HG03565 (cell line): ENCODE measurements around the gene CHCHD6.

Experiments
- ATAC-seq: cut with Tn5 transposase; IDR thresholded peaks from one replicate; pipeline ENCODE4 v1.9.1; 2021; ENCODE audit warnings: mild to moderate bottlenecking, moderate library complexity; ENCODE audit not compliant: unreplicated experiment

CHCHD6 gene

DNA sequence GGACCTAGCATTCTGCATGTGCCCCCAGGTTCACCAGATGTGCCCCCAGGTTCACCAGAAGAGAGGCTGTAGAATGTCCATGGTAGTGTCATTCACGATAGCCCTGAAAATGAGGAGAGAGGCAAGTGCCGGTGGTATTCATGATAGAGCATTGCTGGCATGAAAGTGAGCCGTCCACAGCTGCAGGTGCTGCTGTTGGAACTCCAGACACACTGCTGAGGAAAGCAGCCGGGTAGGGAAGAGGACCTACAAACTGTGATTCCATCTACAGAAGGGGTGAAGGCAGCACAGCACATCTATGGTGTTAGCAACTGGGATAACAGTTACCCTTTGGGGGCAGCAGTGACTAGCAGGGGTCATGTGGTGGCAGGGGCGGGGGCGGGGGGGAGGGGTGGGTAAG, 153.9 kb downstream of the CHCHD6 start:
- no peak for ATAC-seq

DNA sequence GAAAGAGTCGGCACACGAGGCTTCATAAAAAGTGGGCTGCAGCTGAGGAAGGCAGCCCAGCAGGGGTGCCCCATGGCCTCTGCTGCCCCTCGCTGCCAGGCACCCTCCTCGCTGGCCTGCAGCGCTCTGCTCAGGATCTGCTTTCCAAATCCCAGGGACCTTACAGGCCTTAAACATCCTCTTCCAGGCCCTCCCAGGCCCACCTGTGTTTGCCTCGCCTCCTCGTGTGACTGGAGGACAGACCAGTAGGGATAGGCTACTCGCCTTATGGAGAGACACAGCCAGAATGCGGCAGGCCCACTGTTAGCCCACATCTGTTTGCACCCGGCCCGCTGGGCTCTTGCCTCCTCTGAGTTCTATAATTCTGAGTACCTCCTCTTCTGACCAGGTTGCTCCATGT, 154.4 kb downstream of the CHCHD6 start:
- no peak for ATAC-seq

DNA sequence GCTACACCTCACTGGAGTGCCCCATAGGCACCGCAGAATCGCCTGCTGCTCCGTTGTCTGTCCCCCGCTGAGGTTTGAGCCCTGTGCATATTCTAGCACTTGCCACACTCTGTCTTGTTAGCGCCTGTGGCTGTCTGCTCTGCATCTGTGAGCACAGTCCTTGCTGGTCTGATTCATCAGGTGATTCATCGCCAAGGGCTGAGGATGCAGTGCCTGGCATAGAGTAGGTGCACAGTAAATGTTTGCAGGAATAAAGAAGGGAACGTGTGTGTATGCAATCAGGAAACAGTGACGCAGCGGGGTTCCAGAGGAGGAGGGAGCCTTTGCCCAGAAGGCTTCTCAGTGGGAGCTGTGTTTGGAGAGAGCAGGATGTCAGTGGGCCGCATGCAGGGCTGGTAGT, 154.8 kb downstream of the CHCHD6 start:
- ATAC-seq: no peak

DNA sequence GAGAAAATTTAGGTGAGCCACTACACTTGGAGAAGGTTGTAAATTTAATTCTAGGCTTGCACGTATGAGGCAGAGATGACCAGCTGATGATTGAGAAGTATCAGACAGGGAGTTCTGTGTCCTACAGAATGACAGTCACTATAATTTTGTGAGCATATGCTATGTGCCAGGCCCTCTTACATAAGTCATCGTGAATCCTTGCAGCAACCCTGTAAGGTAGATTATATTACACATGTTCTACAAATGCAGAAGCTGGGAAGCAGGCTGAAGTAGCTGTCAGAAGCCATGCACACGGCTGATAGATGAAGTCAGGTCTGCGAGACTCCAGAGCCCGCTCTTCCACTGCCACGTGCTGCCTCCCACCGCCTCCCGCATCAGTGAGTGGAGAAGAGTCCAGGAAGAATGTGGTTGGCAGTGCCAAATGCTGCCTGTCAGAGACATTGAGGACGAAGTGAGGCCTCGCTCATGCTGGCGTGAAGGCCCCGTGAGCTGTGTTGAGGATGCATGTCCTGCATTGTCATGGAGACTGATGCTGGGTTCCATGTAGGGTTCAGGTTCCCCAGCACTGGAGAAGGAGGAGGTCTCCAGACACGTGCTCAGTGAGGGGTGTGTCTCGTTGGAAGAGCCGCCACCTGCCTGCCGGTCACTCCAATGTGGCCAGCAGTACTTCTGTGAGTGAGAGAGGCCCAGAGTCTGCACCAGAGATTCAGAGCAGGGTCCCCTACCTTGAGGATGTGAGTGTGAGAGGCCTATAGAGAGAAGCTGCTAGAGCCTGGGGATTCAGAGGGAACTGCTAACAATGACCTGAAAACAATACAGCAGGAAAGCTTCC, 155.6 kb downstream of the CHCHD6 start:
- ATAC-seq: no peak

DNA sequence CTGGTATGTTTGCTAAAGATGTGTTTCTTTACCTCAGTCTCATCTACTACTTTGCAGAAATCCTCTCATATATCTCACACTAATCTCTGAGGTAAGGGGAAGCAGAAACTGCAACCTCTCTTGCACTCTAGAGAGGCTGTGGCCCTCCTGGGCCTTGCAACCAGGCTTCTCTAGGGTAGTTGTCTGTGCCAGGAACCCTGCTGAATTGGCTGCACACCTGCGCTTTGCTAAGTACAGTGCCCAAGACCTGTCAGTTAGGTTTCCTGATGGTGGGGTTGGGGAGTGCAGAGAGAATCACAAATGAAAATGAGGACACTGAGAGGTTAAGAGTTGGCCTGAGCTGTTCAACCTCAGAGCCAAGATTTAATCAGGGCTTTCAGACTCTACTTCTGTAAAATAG, 161.7 kb downstream of the CHCHD6 start:
- ATAC-seq: no peak

DNA sequence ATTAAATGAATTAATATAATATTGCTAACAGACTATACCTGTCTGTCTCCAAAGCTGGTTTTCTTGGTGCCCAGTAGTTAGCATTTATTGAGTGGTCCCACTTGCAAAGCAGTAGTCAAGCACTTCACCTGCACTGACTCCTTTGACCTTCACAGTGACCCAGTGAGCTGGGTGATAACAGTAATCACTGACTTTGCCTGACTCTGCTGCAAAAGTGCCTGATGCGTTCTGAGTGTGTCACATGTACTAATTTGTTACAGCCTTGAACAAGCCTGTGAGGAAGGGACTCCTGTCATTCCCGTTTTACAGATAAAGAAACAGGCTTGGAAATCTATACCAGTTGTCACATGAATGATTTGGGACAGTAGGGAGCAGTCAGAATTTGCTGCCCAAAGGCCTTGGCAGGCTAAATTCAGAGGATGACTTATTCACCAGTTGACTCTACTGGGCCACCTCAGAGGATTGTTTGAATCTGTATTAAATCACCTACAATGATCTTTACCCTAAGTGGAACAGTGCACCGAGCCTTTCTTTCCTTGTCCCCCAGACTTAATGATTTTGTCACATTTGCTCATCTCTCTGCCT, 162.2 kb downstream of the CHCHD6 start:
- no peak for ATAC-seq

DNA sequence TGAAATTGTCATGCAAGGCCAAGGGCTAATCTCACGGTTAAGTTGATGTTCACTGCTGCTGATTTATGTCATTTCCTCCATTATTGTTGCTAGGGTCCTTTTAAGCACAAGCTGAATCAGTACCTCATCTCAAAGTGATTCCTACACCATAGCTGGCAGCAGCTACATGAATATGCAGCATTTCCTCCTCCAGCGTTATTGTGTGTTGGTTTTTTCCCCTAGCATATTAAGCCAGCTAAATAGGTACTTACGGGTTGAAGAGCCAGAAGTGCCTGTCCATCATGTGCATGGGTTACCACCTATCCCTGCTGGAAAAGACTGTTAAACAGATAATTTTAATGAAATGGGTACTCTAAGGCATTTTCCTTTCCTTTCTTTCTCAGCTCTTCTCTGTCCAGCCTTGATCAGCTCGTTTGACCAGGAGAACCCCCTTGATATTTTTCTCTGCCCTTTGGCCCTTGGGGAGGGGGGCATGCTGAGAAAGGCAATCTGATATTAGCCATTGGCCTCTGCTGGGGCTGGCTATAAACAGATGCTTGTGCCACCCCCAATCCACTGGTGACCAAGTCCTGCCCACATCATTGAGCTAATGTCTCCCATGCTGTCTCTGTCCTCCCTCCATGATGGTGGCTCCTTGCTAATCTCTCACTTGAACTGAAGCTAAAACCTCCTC, 163.3 kb downstream of the CHCHD6 start:
- ATAC-seq: no peak

DNA sequence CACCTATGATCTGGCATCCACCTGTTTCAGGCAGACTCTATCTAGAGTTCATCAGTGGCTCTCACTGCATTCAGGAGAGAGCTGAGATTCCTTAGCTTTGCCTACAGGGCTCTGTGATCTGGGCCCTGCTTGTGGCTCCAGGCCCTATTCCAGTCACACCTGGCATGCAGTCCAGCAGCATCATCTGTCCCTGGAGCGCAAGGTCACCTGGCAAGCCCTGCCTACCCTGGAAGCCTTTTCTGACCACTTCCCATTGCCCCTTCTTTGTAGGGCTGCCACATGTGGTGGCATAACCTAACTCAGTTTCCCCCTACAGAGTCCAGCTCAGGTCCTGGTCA, 163.8 kb downstream of the CHCHD6 start:
- ATAC-seq: no peak

DNA sequence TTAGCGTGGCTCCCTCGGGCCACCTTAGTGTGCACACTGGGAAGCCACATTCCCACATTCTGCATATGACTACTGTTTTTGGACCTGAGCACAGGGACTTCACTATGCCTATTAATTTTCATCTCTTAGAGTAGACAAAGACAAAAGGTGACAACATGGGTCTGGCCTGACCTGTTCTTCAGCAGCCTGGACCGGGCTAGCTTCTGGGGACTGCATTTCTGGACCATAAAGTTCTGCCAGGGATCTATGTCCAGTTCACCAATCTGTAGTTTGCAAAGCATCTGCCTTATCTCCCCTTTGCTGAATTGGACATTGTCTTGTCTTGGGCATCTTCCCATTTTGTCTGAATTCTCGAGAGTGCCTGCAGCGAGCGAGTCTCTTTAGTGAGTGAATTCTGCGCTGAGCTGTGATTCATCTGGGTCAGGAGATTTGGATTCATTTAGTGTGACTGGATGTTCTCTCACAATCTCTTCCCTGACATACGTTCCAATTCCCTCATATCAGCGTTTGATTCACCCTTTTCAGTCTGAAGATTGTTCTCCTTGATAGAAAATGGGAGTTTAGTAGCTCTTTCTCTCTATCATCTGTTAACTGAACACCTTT, 166.7 kb downstream of the CHCHD6 start:
- ATAC-seq: no peak

DNA sequence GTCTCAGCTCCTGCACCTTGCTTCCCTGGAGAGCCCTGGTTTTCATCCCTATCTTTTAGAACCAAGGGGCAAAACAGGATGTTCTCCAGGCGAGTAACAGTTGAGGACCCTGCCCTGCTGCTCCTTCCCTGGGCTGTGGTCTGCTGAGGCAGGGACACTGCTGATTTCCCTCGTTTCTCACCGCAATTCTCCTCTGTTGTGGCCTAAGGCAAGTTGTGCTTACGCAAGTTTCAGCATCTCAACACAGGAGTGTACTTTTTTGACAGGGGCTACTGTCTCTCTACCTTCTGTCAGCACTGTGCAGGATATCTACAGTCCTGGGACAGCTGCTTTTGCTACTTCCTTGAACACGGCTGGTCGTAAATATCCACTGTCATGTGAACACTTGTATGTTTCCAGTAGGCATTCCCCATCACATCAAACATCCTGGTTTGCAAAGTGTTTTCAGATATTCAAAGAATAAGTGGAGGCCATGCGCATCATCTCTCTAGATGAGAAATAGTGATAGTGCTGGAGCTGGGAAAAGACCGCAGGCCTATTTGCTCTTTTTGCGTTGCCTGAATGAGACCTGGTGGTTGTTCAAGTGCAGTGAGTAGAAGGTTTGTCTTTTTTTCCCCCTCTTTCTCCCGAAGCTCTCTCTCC, 168.8 kb downstream of the CHCHD6 start:
- ATAC-seq: no peak

DNA sequence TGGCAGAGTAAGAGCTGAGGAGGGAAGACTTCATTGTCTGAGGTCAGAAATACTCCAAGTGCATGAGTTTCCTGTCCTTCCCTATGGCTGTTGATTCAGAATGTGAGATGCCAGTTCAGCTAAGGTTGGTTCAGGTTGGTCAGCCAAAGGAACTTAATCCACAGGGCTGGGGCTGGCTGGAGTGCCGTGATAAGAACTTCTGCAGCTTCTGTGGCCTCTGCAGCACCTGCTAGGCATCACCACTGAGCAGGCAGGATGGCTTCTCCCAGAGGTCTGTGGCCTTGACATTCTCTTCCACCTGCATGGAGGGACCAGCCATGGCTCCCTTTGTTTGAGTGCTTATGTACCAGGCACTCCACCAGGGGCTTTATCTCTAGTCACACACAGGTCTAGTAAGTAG, 169.4 kb downstream of the CHCHD6 start:
- no peak for ATAC-seq

DNA sequence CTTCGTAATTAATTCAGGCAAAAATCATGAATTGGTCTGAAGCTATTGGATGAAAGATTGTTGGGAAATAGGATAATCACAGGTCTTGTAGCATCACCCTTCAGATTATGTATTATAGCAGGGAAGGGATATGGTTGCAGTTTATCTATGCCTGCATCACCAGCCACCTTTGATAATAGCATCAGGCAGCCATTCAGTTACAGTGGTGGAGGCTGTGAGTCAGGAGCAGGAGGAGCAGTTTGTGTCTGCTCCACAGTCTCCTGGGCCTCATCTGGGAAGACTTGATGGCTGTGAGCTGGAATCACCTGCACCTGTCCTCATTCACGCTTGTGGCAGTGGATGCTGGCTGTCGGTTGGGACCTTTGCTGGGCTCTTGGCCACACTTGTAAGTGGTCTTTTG, 174.6 kb downstream of the CHCHD6 start:
- ATAC-seq: no peak

DNA sequence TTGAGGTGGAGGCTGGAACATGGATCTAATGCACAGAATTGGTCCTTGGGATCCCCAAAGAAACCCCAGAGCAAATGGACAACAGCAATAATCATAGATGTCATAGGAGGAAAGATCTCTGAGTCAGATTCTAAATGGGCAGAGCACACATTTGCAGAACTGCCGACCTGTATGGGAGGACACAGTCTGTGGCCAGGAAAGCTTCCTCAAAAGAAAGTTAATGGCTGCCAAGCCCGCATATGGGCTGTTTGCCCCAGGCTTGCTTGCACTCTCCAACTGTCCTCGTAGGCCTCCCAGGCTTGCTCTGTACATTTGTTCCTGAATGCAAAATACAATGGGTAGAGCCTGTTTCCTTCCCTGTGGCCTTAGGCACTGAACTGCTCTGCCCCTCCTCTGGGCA, 176.9 kb downstream of the CHCHD6 start:
- no peak for ATAC-seq

DNA sequence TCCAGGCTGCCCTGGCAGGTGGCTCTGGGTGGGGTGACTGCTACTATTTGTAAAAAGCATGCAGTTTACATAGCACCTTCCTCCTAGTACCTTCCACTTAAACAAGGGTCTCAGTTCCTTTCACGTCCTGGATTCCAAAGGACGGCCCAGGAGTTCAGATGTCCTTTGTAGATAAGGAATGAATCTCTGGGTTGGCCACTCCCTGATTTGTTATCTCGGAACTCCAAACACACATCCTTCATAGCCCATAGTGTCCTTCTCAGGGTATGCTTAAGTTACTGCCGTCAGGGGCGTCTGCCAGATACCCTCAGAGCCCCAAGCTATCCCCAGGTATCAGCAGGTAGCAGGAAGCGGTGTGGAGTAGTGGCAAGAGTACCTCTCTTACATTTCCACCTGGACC, 177.8 kb downstream of the CHCHD6 start:
- no peak for ATAC-seq

DNA sequence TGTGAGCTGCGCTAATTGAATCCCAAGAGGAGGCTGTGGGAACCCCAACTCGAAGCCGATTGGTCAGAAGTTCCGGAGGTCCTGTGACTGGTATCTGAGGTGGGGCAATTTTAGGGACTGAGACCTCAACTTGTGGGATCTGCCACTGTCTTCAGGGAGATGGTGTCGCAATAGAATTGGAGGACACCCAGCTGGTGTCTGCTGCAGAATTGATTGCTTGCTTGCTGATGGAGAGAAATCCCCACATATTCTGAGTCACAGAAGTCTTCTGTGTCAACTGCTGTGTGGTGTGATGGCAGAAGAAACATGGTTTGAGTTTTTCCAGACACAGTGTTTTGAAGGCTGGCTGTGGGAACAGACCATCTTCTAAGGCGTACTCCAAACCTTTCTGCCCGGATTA, 179.2 kb downstream of the CHCHD6 start:
- no peak for ATAC-seq

DNA sequence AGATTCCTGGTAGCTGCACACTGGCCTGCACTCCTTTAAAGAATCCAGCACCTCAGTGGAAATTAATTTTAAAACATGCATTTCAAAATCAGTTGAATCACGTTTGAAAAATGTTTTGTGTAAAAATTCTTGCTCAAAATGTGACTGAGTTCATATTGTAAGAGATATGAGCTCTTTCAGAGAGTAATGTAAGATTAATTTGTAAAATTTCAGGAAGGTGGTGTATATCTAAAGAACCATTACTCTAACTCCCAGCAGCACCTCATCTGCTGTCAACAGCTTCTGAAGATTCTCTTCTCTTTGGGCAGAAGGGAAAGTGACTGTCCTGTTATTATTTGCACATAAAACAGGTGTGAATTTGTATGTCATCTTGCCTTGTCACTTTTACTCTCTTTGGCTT, 181.4 kb downstream of the CHCHD6 start:
- ATAC-seq: no peak

DNA sequence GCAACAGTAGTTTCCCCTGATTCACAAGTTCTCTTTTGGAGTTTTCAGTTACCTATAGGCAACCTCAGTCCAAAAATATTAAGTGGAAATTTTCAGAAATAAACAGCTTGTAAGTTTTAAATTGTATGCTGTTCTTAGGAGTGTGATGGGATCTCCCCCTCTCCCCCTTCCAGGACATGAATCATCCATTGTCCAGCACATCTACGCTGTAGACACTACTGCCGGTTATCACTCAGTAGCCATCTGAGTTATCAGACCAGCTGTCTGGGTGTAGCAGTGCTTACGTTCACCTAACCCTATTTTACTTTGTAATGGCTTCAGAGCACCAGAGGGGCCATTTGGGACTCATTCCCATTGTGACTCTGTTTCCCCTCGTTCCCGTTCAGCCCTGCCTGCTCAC, 182.2 kb downstream of the CHCHD6 start:
- ATAC-seq: no peak

DNA sequence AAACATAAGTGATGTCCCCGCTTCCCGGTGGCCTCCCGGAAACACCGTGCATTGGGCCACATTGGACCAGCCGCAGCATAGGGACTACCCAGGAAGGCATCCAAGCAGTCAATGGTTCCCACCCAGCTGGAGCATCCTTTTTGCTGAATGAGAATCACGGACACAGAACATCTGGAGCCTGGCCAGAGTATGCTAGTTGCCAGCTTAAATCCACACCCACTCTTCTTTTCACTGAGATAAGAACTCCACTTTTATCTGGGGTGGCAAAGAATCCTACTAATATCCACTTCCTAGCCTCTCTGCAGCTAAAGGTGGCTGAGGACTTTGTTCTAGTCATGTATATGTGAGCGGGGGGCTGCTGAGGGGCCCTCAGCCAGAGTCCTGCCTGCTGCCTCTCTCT, 183.6 kb downstream of the CHCHD6 start:
- ATAC-seq: no peak

DNA sequence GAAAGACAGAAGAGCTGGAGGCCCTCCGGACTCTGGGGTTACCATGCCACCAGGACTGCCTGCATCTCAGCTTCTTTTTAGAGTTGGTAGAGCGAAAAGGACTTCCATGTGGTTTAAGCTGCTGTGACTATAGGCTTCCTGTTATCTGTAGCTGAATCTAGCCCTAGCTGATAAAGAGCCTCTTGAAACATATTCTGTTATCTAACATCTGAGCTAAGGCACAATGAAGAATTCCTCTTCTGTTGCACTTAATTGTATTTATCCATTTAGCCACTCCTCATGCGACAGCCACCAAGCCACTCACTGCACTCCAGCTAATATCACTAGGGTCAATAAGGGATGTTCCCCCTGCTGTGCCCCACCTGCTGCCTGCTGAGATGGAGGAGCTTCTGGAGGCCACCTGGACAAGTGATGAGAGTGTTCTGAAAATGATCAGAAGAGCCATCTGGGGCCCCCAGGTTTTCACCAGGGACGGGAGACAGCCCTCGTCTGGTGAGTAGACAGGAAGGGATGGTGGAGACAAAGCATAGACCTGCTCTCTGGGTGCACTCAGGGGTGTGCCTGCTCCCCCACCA, 184.2 kb downstream of the CHCHD6 start:
- ATAC-seq: no peak

DNA sequence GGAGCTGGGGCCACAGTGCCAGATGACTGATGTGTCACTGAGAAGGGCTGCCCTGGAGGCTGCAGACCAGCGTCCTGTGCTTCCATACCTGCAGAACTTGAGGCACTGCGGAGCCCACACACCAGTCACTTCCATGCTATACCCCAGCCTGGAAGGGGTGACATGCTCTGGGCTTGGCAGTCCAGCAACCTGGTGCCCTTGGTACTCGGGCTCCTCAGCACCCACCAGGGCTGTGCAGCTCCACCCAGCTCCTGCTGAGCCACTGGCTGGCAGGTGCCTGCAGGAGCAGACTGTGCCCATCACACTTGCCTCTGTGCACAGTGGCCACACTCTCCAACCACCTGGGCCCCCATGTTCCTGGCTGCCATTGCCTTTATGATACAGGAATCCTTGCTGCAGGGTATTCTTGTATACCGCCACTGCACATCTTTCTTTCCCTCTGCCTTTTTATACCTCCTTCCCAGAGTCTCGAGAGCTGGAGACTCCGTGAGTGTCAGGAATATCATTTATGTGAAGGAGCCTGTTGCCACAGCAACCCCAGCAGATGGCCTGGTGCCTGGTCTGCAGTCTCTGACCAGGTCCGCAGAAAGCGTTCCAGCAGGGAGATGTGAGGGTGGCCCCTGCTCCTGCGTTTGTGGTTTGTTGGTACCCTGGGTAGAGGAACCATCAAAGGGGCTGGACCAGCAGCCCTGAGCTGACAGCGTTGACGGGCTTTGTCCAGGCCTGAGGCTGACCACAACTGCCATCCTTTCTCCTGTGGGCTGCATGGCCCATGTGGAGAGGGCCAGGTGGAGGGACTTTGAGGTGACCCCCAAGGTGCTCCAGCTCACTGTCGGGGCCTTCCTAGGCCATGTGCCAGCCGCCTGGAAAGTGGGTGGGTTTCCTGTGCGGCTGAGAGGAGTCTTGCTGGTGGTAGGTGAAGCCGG, 185.5 kb downstream of the CHCHD6 start:
- no peak for ATAC-seq
